Fibroblast of the conjunctiva (primary cell): Measurements from ENCODE around the gene APOE.
A peak's percentile ranks its signal among the peaks of the same experiment; 100 is the strongest.
"Not testable (repeated sequence)": the region's sequence is repeated elsewhere in the genome, so short reads cannot be mapped to it uniquely, and the experiment has no call there.

Experiments used
- DNase-seq: peaks from one replicate; pipeline ENCODE4 v3.0.0-alpha.2; 2010; ENCODE audit warnings: low read depth

The APOE gene

GRCh38 chr19:44911896-44912295 lies 6.3 kb downstream of the APOE start:
- not testable (repeated sequence) for DNase-seq

- no peak for DNase-seq
Measured at GRCh38 chr19:44912854-44913253, 7.3 kb downstream of the APOE start.

- DNase-seq: not testable (repeated sequence)
Measured at GRCh38 chr19:44913512-44914432, 8.2 kb downstream of the APOE start.

- peak; percentile 71 for DNase-seq
Measured at GRCh38 chr19:44914433-44915206, 9.0 kb downstream of the APOE start, which contains the start of gene APOC1. Gene APOC1, plus strand, starts transcription at chr19:44914608. Its CDS starts 284 bp downstream, at chr19:44914892.

- DNase-seq: no peak
Measured at GRCh38 chr19:44924243-44924725, 18.7 kb downstream of the APOE start.

GRCh38 chr19:44925114-44925891 lies 19.7 kb downstream of the APOE start:
- DNase-seq: peak; percentile 70

GRCh38 chr19:44926245-44927077 lies 20.9 kb downstream of the APOE start:
- DNase-seq: not testable (repeated sequence)

- DNase-seq: no peak
Measured at GRCh38 chr19:44927746-44928145, 22.1 kb downstream of the APOE start.

GRCh38 chr19:44930088-44930487 lies 24.5 kb downstream of the APOE start:
- DNase-seq: no peak

- DNase-seq: no peak
Measured at GRCh38 chr19:44931541-44931940, 25.9 kb downstream of the APOE start.

- DNase-seq: no peak
Measured at GRCh38 chr19:44939668-44940067, 34.1 kb downstream of the APOE start.

- DNase-seq: no peak
Measured at GRCh38 chr19:44942067-44942571, 36.5 kb downstream of the APOE start, which contains the start of gene APOC4. Gene APOC4, plus strand, starts transcription at chr19:44942237. Its CDS starts 41 bp downstream, at chr19:44942278.

- no peak for DNase-seq
Measured at GRCh38 chr19:44943801-44944249, 38.2 kb downstream of the APOE start.

GRCh38 chr19:44947041-44947581 lies 41.5 kb downstream of the APOE start:
- DNase-seq: no peak

GRCh38 chr19:44948237-44948636 lies 42.6 kb downstream of the APOE start:
- no peak for DNase-seq

GRCh38 chr19:44948763-44949374 lies 43.3 kb downstream of the APOE start:
- DNase-seq: no peak

GRCh38 chr19:44949550-44949949 lies 44.0 kb downstream of the APOE start:
- DNase-seq: no peak

- DNase-seq: peak; percentile 77
Measured at GRCh38 chr19:44951179-44952159, 45.9 kb downstream of the APOE start.

GRCh38 chr19:44954278-44954648 lies 48.7 kb downstream of the APOE start:
- DNase-seq: no peak
